H9 (cell line): ENCODE results near the gene SHANK3. TPM values are rescaled to one million over a fixed set of nuclear protein-coding genes. Genes with fewer than 3 reads are reported as not detected.

Source experiments
- DNase-seq: peaks from one replicate; pipeline ENCODE4 v3.0.0-alpha.2; 2017
- H2AFZ ChIP-seq: one replicate; pipeline ENCODE4 v1.6.1; 2013; ENCODE audit warnings: mild to moderate bottlenecking, low read length, control low read depth, moderate library complexity
- H2AK5ac ChIP-seq: 2 replicates; pipeline ENCODE4 v1.6.1; 2013; ENCODE audit warnings: low read length, control low read depth, mixed read lengths; ENCODE audit not compliant: insufficient read length
- H2BK120ac ChIP-seq: one replicate; pipeline ENCODE4 v1.6.1; 2013; ENCODE audit warnings: low read depth, mild to moderate bottlenecking, low read length, control low read depth, inconsistent platforms; ENCODE audit not compliant: poor library complexity, severe bottlenecking
- H2BK12ac ChIP-seq: 2 replicates; pipeline ENCODE4 v1.6.1; 2013; ENCODE audit warnings: low read length, control low read depth, mixed read lengths, low read depth; ENCODE audit not compliant: insufficient read length
- H2BK15ac ChIP-seq: 2 replicates; pipeline ENCODE4 v1.6.1; 2013; ENCODE audit warnings: low read depth, low read length, control low read depth
- H2BK20ac ChIP-seq: one replicate; pipeline ENCODE4 v1.6.1; 2013; ENCODE audit warnings: low read depth, mild to moderate bottlenecking, low read length, control low read depth, inconsistent platforms; ENCODE audit not compliant: poor library complexity, severe bottlenecking
- H2BK5ac ChIP-seq: 2 replicates; pipeline ENCODE4 v1.6.1; 2013; ENCODE audit warnings: low read length, control low read depth, mixed read lengths; ENCODE audit not compliant: insufficient read length
- H3K14ac ChIP-seq: 2 replicates; pipeline ENCODE4 v1.6.1; 2013; ENCODE audit warnings: low read length, control low read depth; ENCODE audit not compliant: insufficient read depth
- H3K18ac ChIP-seq: 2 replicates; pipeline ENCODE4 v1.6.1; 2013; ENCODE audit warnings: low read depth, mild to moderate bottlenecking, mixed read lengths, low read length, control low read depth; ENCODE audit not compliant: insufficient read length
- H3K23ac ChIP-seq: 2 replicates; pipeline ENCODE4 v1.6.1; 2013; ENCODE audit warnings: low read length, control low read depth, mixed read lengths, low read depth; ENCODE audit not compliant: insufficient read length
- H3K23me2 ChIP-seq: 2 replicates; pipeline ENCODE4 v1.6.1; 2013; ENCODE audit warnings: low read depth, mild to moderate bottlenecking, mixed read lengths, low read length, control low read depth; ENCODE audit not compliant: insufficient read length, poor library complexity, severe bottlenecking
- H3K27ac ChIP-seq: 2 replicates; pipeline ENCODE4 v1.5.1; 2013; ENCODE audit warnings: low read length, control low read depth, mixed read lengths, low read depth; ENCODE audit not compliant: insufficient read length
- H3K27me3 ChIP-seq: 2 replicates; pipeline ENCODE4 v1.6.1; 2013; ENCODE audit warnings: low read length, control low read depth, inconsistent platforms; ENCODE audit not compliant: insufficient read depth
- H3K4ac ChIP-seq: 2 replicates; pipeline ENCODE4 v1.6.1; 2013; ENCODE audit warnings: low read depth, mild to moderate bottlenecking, control low read depth, inconsistent platforms, low read length, moderate library complexity
- H3K4me1 ChIP-seq: 2 replicates; pipeline ENCODE4 v1.6.1; 2013; ENCODE audit warnings: low read length, control low read depth, inconsistent platforms; ENCODE audit not compliant: insufficient read depth
- H3K4me2 ChIP-seq: 2 replicates; pipeline ENCODE4 v1.6.1; 2013; ENCODE audit warnings: low read length, control low read depth, mixed read lengths; ENCODE audit not compliant: insufficient read length, insufficient read depth
- H3K56ac ChIP-seq: 2 replicates; pipeline ENCODE4 v1.6.1; 2013; ENCODE audit warnings: low read depth, mild to moderate bottlenecking, mixed read lengths, low read length, control low read depth; ENCODE audit not compliant: insufficient read length
- H3K79me1 ChIP-seq: 2 replicates; pipeline ENCODE4 v1.6.1; 2013; ENCODE audit warnings: low read depth, mild to moderate bottlenecking, moderate library complexity, low read length, control low read depth, inconsistent platforms; ENCODE audit not compliant: insufficient read depth, poor library complexity, severe bottlenecking
- H3K79me2 ChIP-seq: 2 replicates; pipeline ENCODE4 v1.6.1; 2013; ENCODE audit warnings: low read length, control low read depth, inconsistent platforms; ENCODE audit not compliant: insufficient read depth
- H3K9ac ChIP-seq: 2 replicates; pipeline ENCODE4 v1.6.1; 2013; ENCODE audit warnings: low read length, control low read depth, mixed read lengths; ENCODE audit not compliant: insufficient read length; ENCODE audit errors: extremely low read depth
- H3K9me3 ChIP-seq: one replicate; pipeline ENCODE4 v1.6.1; 2013; ENCODE audit warnings: low read depth, low read length, inconsistent platforms; ENCODE audit not compliant: control insufficient read depth
- H3T11ph ChIP-seq: one replicate; pipeline ENCODE4 v1.6.1; 2013; ENCODE audit warnings: mild to moderate bottlenecking, low read length, control low read depth, inconsistent platforms
- H4K20me1 ChIP-seq: one replicate; pipeline ENCODE4 v1.6.1; 2013; ENCODE audit not compliant: control insufficient read depth, insufficient read length, insufficient read depth
- H4K5ac ChIP-seq: 2 replicates; pipeline ENCODE4 v1.6.1; 2013; ENCODE audit warnings: low read depth, mild to moderate bottlenecking, mixed read lengths, low read length, control low read depth; ENCODE audit not compliant: insufficient read length
- H4K8ac ChIP-seq: replicated peaks from 2 replicates; pipeline ENCODE4 v1.6.1; 2013; ENCODE audit warnings: low read length, control low read depth, mixed read lengths, low read depth; ENCODE audit not compliant: insufficient read length
- H4K91ac ChIP-seq: 2 replicates; pipeline ENCODE4 v1.6.1; 2013; ENCODE audit warnings: low read depth, mild to moderate bottlenecking, moderate library complexity, mixed read lengths, low read length, control low read depth; ENCODE audit not compliant: insufficient read length
- H3K27ac Mint-ChIP-seq, 3 experiments: 2 replicates in 2 of 3; 3 replicates in 1 of 3; pipeline ENCODE4 v1.8.0; 2020 to 2021; ENCODE audit warnings: mixed read lengths in 3 of 3, mild to moderate bottlenecking in 1 of 3, moderate library complexity in 1 of 3
- H3K27me3 Mint-ChIP-seq: 2 replicates; pipeline ENCODE4 v1.8.0; 2021; ENCODE audit warnings: low read depth, mild to moderate bottlenecking, moderate library complexity, mixed read lengths
- H3K36me3 Mint-ChIP-seq, 3 experiments: 2 replicates in 2 of 3; 3 replicates in 1 of 3; pipeline ENCODE4 v1.8.0; 2020 to 2021; ENCODE audit warnings: low read depth in 3 of 3, mixed read lengths in 3 of 3; ENCODE audit not compliant: insufficient read depth in 1 of 3
- H3K4me1 Mint-ChIP-seq, 2 experiments: 2 replicates each; pipeline ENCODE4 v1.8.0; 2020; ENCODE audit warnings: mixed read lengths in 2 of 2
- H3K4me3 Mint-ChIP-seq, 2 experiments: 2 replicates in 1 of 2; 3 replicates in 1 of 2; pipeline ENCODE4 v1.8.0; 2020 to 2021; ENCODE audit warnings: mild to moderate bottlenecking in 2 of 2, mixed read lengths in 2 of 2, moderate library complexity in 1 of 2
- H3K9me3 Mint-ChIP-seq, 2 experiments: 2 replicates in 1 of 2; 3 replicates in 1 of 2; pipeline ENCODE4 v1.8.0; 2020; ENCODE audit warnings: mild to moderate bottlenecking in 2 of 2, mixed read lengths in 2 of 2, moderate library complexity in 1 of 2
- CTCF ChIP-seq: fragments of 200-600 bp; sonication (generic); conservative IDR thresholded peaks from 3 replicates; pipeline ENCODE4 v1.8.0; 2021; ENCODE audit warnings: antibody characterized with exemption, mild to moderate bottlenecking
- WGBS: extraction: QIAGEN DNeasy Blood & Tissue Kit; methylation state at CpG from one replicate; pipeline ENCODE4 v1.1.7; 2013; ENCODE audit warnings: missing lambda C conversion rate, low lambda C conversion rate, mixed read lengths; ENCODE audit not compliant: insufficient read length; ENCODE audit errors: extremely low coverage; 5-methylcytosine and 5-hydroxymethylcytosine counted together
- total RNA-seq: library from RNA; stranded (reverse); gene quantifications from 2 replicates; pipeline ENCODE4 v1.2.1, GENCODE V29; 2021

SHANK3 gene
- total RNA-seq, 1 experiment from 2014 or later: 8.7 TPM

GRCh38 chr22:50678218-50678650 lies 5.6 kb downstream of the SHANK3 start:
- H3K4me2 ChIP-seq: no peak overlapping the region
- H2BK12ac ChIP-seq: no peak overlapping the region
- H3K18ac ChIP-seq: no peak overlapping the region
- no peak overlapping the region for H3K4ac ChIP-seq
- no peak overlapping the region for H3K23ac ChIP-seq
- H3K27ac ChIP-seq: no peak overlapping the region
- no peaks in the 10 kb centered on the region; the same call in 1 of the 2 replicates for H3K4me1 ChIP-seq
- no peak overlapping the region for H3K9ac ChIP-seq
- H3K79me2 ChIP-seq: no peaks in the 10 kb centered on the region
- peaks cover 6% of the 10 kb centered on the region; the same call in 1 of the 2 replicates for H3K27me3 ChIP-seq
- no peak overlapping the region for H2AFZ ChIP-seq
- no peak for DNase-seq
- peaks cover 10 to 14% of the 10 kb centered on the region in 2 experiments for H3K4me1 Mint-ChIP-seq
- no peak overlapping the region for H4K91ac ChIP-seq
- H3K27ac Mint-ChIP-seq: no peak overlapping the region
- H3K79me1 ChIP-seq: no peaks in the 10 kb centered on the region
- no peak overlapping the region for H2BK20ac ChIP-seq
- H3K56ac ChIP-seq: no peak overlapping the region
- WGBS: no CpG with 5 or more reads among the region's 17 CpGs
- H3K14ac ChIP-seq: no peak overlapping the region
- no peak overlapping the region for H2BK120ac ChIP-seq
- H3K23me2 ChIP-seq: peaks cover 8% of the 10 kb centered on the region
- no peak overlapping the region for H2AK5ac ChIP-seq
- H4K5ac ChIP-seq: no peak overlapping the region
- H3K27me3 Mint-ChIP-seq: peaks cover 27% of the 10 kb centered on the region
- no peak overlapping the region for H4K8ac ChIP-seq
- no peaks in the 10 kb centered on the region for H3K9me3 ChIP-seq
- no peaks in the 10 kb centered on the region for H4K20me1 ChIP-seq
- peaks cover 14 to 25% (median 21%) of the 10 kb centered on the region in 3 experiments for H3K36me3 Mint-ChIP-seq
- H2BK15ac ChIP-seq: no peak overlapping the region
- H3K4me3 Mint-ChIP-seq: no peak overlapping the region; a peak in 1 of 5 replicates
- TF ChIP-seq CTCF: no peak
- no peak overlapping the region for H3T11ph ChIP-seq
- peaks cover 10 to 11% of the 10 kb centered on the region in 2 experiments; a peak in 4 of 5 replicates for H3K9me3 Mint-ChIP-seq
- H2BK5ac ChIP-seq: no peak overlapping the region
